Pancreas (tissue), 10 donors: ENCODE data around the gene SPATA13. TPM values are rescaled to one million over a fixed set of nuclear protein-coding genes. Genes with fewer than 3 reads are reported as not detected.

Experiments used
- ATAC-seq, 4 donors: fragments of 200-7000 bp; cut with Tn5 transposase; one replicate each; pipeline versions ENCODE4 v1.8.0 to v1.9.1; 2020; ENCODE audit warnings: mild to moderate bottlenecking in 4 of 4, moderate library complexity in 4 of 4
- DNase-seq, 6 donors: peaks; one replicate each; pipeline ENCODE4 v3.0.0-alpha.2; 2020
- FAIRE-seq: peaks from 2 replicates; lab custom pipeline; 2012; peaks lifted over from hg19 to GRCh38; lab: Jason Lieb, UNC
- H3K27ac ChIP-seq, 4 donors: fragments of 200-600 bp; sonication (generic); 1 replicate in 3 of 4; 2 replicates in 1 of 4; pipeline versions ENCODE4 v1.5.0 to v1.8.0; 2020
- H3K27me3 ChIP-seq, 4 donors: fragments of 200-600 bp; one replicate each; pipeline ENCODE4 v1.8.0; 2021
- H3K36me3 ChIP-seq, 3 donors: fragments of 200-600 bp; sonication (generic) in 1 of 3; one replicate each; pipeline versions ENCODE4 v1.5.0 to v1.8.0; 2020 to 2021
- H3K4me1 ChIP-seq, 3 donors: fragments of 200-600 bp; one replicate each; pipeline ENCODE4 v1.8.0; 2021
- H3K4me3 ChIP-seq, 4 donors: fragments of 200-600 bp; sonication (generic) in 2 of 4; one replicate each; pipeline versions ENCODE4 v1.5.0 to v1.8.0; 2020 to 2021
- H3K9me3 ChIP-seq, 4 donors: fragments of 200-600 bp; one replicate each; pipeline ENCODE4 v1.8.0; 2021
- WGBS, 2 donors: extraction: QIAGEN DNeasy Blood & Tissue Kit; methylation state at CpG; one replicate each; pipeline ENCODE4 v1.1.7; 2013; 5-methylcytosine and 5-hydroxymethylcytosine counted together
- intact Hi-C, 3 donors: fragments of 100-400 bp; cut with DNase I; formaldehyde crosslinking; loops; one replicate each; pipeline versions ENCODE4 v1.11.1 to v1.14.2; 2022
- polyA plus RNA-seq, 2 donors: library from polyadenylated mRNA; stranded (reverse); fragments of 200-250 nt; gene quantifications; one replicate each; pipeline ENCODE4 v1.2.3, GENCODE V29; 2013
- total RNA-seq, 6 donors: library from RNA; stranded (reverse); fragmentation: NEBNext Ultra II Directional in 4 of 6; extraction: Animal tissue kit (Norgen Biotek cat#: 25700) in 4 of 6; gene quantifications; one replicate each; pipeline versions ENCODE4 v1.2.1 to v1.2.4, GENCODE V29; 2021 to 2023
- TF ChIP-seq, protein P1 (sequence below), 4 donors: fragments of 200-600 bp; sonication (generic) in 3 of 4; IDR thresholded peaks; one replicate each; pipeline versions ENCODE4 v1.5.0 to v1.8.0; 2021; ENCODE audit warnings: antibody characterized with exemption in 4 of 4
- donor health status: healthy with polysubstance abuse.
- donor health status: DM: no; HTN: no; CAD: no; lungs with moderate emphysema.
- donor health status: DM: no; HTN: no; CAD: no.
- donor health status: control.
- donor health status: control.
- donor health status: Bipolar disorder and iron deficiency.
- donor health status: DM: yes; HTN: yes; CAD: no.
- donor health status: DM: no; HTN: no; CAD: no.
- donor health status: DM: no; HTN: no; CAD: no.
- donor health status: DM: yes; HTN: yes; CAD: no.

SPATA13 gene
- total and polyA plus RNA-seq, 8 donors = 38.1 to 71.2 (median 53.9) TPM

DNA sequence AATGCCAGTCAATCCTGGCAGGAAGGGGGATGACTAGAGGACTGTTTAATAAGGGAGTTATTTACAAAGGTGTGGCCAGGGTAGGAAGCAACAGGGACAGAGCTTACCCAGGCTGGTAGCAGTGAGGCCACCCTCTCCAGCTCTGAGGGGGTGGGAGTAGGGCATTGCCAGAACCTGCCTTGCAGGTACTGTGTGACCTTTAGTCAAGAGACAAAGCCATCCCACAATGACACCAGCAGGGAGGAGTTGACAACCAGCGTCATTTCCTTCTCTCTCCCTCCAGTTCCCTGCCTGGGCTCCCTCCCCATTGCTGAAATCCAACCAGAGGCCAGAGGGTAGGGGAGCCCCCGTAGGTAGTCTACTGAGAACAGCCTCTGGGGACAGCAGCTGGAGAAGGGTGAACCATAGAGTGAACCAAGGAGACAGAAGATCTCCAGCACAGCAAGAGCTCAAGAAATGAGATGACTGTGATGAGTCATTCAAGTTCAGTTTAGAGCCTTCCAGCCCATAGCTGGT, 33.3 kb upstream of the SPATA13 start:
- Histone ChIP-seq H3K27ac (peak overlapping the region in 1 of 4 donors; percentile 9), H3K27me3 (no peaks in the 10 kb centered on the region), H3K4me3 (no peak overlapping the region), H3K9me3 (no peaks in the 10 kb centered on the region), H3K4me1 (no peaks in the 10 kb centered on the region), H3K36me3 (no peaks in the 10 kb centered on the region)
- FAIRE-seq (no peak), ATAC-seq (peak; percentile 35 to 81 (median 76)), DNase-seq (no peak)
- TF ChIP-seq, protein P1, sequence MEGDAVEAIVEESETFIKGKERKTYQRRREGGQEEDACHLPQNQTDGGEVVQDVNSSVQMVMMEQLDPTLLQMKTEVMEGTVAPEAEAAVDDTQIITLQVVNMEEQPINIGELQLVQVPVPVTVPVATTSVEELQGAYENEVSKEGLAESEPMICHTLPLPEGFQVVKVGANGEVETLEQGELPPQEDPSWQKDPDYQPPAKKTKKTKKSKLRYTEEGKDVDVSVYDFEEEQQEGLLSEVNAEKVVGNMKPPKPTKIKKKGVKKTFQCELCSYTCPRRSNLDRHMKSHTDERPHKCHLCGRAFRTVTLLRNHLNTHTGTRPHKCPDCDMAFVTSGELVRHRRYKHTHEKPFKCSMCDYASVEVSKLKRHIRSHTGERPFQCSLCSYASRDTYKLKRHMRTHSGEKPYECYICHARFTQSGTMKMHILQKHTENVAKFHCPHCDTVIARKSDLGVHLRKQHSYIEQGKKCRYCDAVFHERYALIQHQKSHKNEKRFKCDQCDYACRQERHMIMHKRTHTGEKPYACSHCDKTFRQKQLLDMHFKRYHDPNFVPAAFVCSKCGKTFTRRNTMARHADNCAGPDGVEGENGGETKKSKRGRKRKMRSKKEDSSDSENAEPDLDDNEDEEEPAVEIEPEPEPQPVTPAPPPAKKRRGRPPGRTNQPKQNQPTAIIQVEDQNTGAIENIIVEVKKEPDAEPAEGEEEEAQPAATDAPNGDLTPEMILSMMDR (IDR thresholded peaks at IDR 0.05) = no peak
- intact Hi-C loops = no loop called here
- 59 to 61% methylated on average over 2 of the region's 2 CpGs for WGBS, 2 donors

DNA sequence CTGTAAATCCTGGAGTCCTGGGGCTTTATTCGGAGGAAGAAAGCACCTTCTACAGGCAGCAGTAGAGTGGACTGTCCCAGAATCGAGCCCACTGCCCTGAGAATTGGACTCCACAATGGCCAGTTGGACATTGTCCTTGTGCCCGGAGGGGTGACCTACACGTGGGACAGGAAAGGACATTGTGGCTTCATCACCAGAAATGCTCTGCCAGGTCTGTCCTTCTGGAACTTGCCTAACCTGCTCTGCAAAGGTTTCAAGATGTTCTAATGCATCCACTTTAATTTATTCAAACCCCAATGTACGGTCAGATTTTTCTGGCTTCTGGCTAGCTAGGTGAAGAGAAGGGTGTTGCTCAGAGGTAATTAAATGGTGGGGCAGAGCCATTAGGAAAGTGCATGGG, 32.4 kb upstream of the SPATA13 start:
- no peak for FAIRE-seq
- ATAC-seq = no peak

DNA sequence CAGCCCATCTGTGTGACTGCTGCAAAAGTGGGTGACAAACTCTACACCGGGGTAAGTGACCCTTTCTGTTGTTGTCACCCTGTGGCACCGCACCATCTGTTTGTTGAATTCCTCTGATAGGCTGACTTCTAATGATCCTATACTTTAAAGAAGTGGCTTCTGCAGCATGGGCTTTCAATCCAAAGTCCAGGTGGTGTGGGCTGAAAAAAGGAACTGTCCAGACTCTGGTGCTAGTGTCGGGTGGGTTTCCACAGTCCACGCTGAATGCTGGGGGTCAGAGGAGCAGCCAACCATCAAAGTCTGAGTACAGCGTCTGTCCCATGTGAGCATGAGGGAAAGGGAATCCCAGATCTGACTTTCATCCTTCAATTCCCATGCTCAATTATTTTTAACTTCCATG, 31.6 kb upstream of the SPATA13 start:
- Histone ChIP-seq H3K27me3 (no peaks in the 10 kb centered on the region), H3K4me1 (no peaks in the 10 kb centered on the region), H3K4me3 (no peak overlapping the region), H3K9me3 (no peaks in the 10 kb centered on the region), H3K27ac (no peak overlapping the region), H3K36me3 (no peaks in the 10 kb centered on the region)
- TF ChIP-seq, protein P1 (IDR thresholded peaks at IDR 0.05) = no peak
- no peak for ATAC-seq
- FAIRE-seq = no peak
- intact Hi-C loops = no loop called here
- DNase-seq = no peak
- WGBS, 2 donors = 87 to 93% methylated on average over 5 of the region's 5 CpGs

More for the DNA sequence above, 32.4 kb upstream of the SPATA13 start:
- no peaks in the 10 kb centered on the region for H3K36me3 ChIP-seq
- intact Hi-C loops = no loop called here
- no peak overlapping the region for H3K27ac ChIP-seq
- no peak overlapping the region for H3K4me3 ChIP-seq
- no peaks in the 10 kb centered on the region for H3K27me3 ChIP-seq
- TF ChIP-seq, protein P1 (IDR thresholded peaks at IDR 0.05) = no peak
- H3K9me3 ChIP-seq = no peaks in the 10 kb centered on the region
- 79 to 83% methylated on average over 5 of the region's 5 CpGs for WGBS, 2 donors
- no peak for DNase-seq
- H3K4me1 ChIP-seq = no peaks in the 10 kb centered on the region

DNA sequence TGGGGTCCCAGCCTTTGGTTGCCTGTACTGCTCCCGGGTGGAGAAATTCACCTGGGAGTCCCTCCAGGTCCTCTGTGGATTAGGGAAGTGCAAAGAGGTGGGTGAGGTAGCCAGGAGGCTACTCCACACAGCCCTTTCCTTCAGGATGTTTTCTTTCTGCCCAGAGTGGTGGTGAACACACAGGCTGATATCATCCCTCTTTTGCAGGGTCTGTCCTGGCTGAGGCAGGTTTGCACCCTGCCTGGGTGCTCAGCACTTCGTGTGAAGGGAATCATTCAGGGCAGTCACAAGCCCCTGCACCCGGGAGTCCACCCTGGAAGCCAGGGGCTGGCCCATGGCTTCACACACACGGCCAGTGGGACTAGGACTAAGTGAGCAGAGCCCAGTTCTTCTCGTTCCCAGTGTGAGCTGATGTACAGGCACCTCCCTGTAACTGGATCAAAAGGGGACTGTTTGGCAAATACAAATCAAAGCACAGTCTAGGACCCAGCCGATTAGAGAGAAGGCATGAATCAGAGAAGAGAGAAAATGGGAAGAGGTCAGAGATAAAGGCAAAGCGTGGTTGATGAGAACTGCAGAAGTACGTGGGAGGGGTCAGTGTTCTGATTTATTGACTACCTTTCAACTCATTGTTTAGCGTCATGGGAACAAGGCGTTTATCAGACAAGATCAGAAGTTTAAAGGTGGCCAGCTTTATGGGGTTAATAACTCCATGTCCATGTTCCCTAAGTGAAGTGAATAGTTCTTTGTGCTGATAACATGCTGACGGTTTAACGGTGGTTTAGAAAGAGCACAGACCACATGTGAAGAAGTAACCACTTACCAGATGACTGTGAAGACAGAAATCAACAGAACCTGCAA, 30.4 kb upstream of the SPATA13 start:
- ATAC-seq (peak in 3 of 4 donors; percentile 18 to 58 (median 24)), FAIRE-seq (no peak), DNase-seq (no peak)
- Histone ChIP-seq H3K4me1 (no peaks in the 10 kb centered on the region), H3K9me3 (no peaks in the 10 kb centered on the region), H3K27ac (peak overlapping the region in 1 of 4 donors; percentile 15), H3K27me3 (no peaks in the 10 kb centered on the region), H3K4me3 (no peak overlapping the region), H3K36me3 (no peaks in the 10 kb centered on the region)
- WGBS, 2 donors = 34 to 35% methylated on average over 12 of the region's 12 CpGs
- intact Hi-C loops = no loop called here
- TF ChIP-seq, protein P1 (IDR thresholded peaks at IDR 0.05) = no peak

DNA sequence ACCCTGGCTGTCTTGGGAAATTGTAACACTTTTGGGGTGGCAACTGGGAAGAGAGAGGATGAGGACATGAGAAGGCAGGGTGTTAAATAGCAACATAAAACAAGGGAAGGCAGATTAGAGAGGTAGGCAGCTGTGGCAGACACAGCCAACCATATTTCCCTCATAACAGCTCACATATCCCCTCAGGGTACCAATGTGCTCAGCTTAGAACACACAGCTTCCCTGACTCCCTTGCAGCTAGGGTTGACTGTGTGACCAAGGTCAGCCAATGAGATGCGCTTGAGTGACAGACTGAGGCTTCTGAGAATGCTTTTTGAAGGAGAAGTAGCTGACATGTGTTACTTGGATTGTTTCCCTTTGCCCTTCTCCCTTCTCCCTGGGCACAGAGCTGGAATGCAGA, 28.8 kb upstream of the SPATA13 start:
- Histone ChIP-seq H3K9me3 (no peaks in the 10 kb centered on the region), H3K4me1 (no peaks in the 10 kb centered on the region), H3K27me3 (no peaks in the 10 kb centered on the region), H3K36me3 (no peaks in the 10 kb centered on the region), H3K4me3 (no peak overlapping the region), H3K27ac (no peak overlapping the region)
- no peak for ATAC-seq
- WGBS, 2 donors = 64 to 100% methylated on average over 1 of the region's 1 CpG
- TF ChIP-seq, protein P1 (IDR thresholded peaks at IDR 0.05) = no peak
- intact Hi-C loops = no loop called here
- no peak for DNase-seq
- no peak for FAIRE-seq
